Osteoblast (primary cell): Measurements from ENCODE around the gene APOA4. TPM values are rescaled to one million over a fixed set of nuclear protein-coding genes. Genes with fewer than 3 reads are reported as not detected.
A peak's percentile ranks its signal among the peaks of the same experiment; 100 is the strongest.

Experiments used
- DNase-seq: peaks from one replicate; pipeline ENCODE4 v3.0.0; 2011; ENCODE audit warnings: low spot score, mixed read lengths; ENCODE audit not compliant: insufficient read length; ENCODE audit errors: missing footprints
- H2AFZ ChIP-seq: 2 replicates; pipeline ENCODE4 v1.6.0; 2011; ENCODE audit warnings: mild to moderate bottlenecking, low read length
- H3K27ac ChIP-seq: 2 replicates; pipeline ENCODE4 v1.5.1; 2011; ENCODE audit warnings: mild to moderate bottlenecking, low read depth, low read length, moderate library complexity
- H3K27me3 ChIP-seq: 2 replicates; pipeline ENCODE4 v1.6.0; 2012; ENCODE audit warnings: mild to moderate bottlenecking, control low read depth, inconsistent platforms, low read length, moderate library complexity; ENCODE audit not compliant: insufficient read depth
- H3K36me3 ChIP-seq: 2 replicates; pipeline ENCODE4 v1.5.1; 2011; ENCODE audit warnings: mild to moderate bottlenecking, low read length, control low read depth, moderate library complexity; ENCODE audit not compliant: insufficient read depth
- H3K4me1 ChIP-seq: 2 replicates; pipeline ENCODE4 v1.5.1; 2011; ENCODE audit warnings: mild to moderate bottlenecking, low read length, control low read depth, moderate library complexity; ENCODE audit not compliant: insufficient read depth
- H3K4me2 ChIP-seq: 2 replicates; pipeline ENCODE4 v1.6.0; 2011; ENCODE audit warnings: mild to moderate bottlenecking, low read length; ENCODE audit not compliant: insufficient read depth
- H3K4me3 ChIP-seq: fragments of 200-600 bp; sonication (generic); 3 replicates; pipeline ENCODE4 v1.5.1; 2012; ENCODE audit warnings: mild to moderate bottlenecking, low read length, inconsistent platforms; ENCODE audit not compliant: insufficient read depth
- H3K79me2 ChIP-seq: 2 replicates; pipeline ENCODE4 v1.6.0; 2012; ENCODE audit warnings: mild to moderate bottlenecking, low read length, control low read depth, inconsistent platforms; ENCODE audit not compliant: insufficient read depth
- H3K9me3 ChIP-seq: 2 replicates; pipeline ENCODE4 v1.5.1; 2011; ENCODE audit warnings: low read depth, low read length, control low read depth
- H4K20me1 ChIP-seq: 2 replicates; pipeline ENCODE4 v1.6.0; 2012; ENCODE audit warnings: mild to moderate bottlenecking, low read length, control low read depth; ENCODE audit not compliant: insufficient read depth
- total RNA-seq: library from RNA; depleted of rRNA; stranded (reverse); fragments of >200 nt; gene quantifications from 2 replicates; pipeline ENCODE4 v1.2.3, GENCODE V29; 2012
- TF ChIP-seq, protein P1 (sequence below): IDR thresholded peaks from 2 replicates; pipeline ENCODE4 v1.5.1; 2011; ENCODE audit warnings: mild to moderate bottlenecking, low read depth, low read length, moderate library complexity; ENCODE audit errors: extremely low read depth

Gene APOA4
- total RNA-seq, 1 donor = not detected

DNA sequence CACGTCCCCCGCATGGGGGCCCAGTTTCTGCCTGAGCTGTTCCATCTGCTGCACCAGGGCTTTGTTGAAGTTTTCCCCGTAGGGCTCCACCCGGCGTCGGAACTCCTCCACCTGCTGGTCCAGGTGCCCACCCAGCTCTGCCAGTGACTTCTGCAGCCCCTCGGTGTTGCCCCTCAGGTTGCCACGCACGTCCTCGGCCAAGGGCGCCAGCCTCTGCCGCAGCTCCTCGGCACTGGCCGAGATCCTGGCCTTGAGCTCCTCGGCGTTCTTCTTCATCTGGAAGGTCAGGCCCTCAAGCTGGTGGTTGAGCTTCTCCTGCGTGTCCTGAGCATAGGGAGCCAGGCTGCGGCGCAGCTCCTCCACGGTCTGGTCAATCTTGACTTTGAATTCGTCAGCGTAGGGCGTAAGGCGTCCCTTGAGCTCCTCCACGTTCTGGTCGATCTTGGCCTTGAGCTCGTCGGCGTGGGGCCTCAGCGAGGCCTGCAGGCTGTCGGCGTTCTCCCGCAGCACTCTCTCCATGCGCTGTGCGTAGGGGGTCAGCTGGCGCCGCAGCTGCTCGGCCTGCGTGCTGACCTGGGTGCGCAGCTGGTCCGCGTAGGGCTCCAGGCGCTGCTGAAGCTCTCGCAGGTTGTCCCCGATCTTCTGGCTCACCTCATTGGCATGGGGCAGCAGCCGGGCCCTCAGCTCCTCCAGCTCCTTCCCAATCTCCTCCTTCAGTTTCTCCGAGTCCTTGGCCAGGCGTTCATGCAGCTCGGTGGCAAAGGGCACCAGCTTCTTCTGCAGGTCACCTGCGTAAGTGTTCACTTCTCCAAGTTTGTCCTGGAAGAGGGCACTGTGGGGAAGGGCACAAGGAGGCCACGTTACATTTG lies 1.8 kb downstream of the APOA4 start:
- H3K79me2 ChIP-seq = no peaks in the 10 kb centered on the region
- no peak for DNase-seq
- H3K4me2 ChIP-seq = no peak overlapping the region
- H3K27ac ChIP-seq = no peak overlapping the region
- TF ChIP-seq, protein P1, sequence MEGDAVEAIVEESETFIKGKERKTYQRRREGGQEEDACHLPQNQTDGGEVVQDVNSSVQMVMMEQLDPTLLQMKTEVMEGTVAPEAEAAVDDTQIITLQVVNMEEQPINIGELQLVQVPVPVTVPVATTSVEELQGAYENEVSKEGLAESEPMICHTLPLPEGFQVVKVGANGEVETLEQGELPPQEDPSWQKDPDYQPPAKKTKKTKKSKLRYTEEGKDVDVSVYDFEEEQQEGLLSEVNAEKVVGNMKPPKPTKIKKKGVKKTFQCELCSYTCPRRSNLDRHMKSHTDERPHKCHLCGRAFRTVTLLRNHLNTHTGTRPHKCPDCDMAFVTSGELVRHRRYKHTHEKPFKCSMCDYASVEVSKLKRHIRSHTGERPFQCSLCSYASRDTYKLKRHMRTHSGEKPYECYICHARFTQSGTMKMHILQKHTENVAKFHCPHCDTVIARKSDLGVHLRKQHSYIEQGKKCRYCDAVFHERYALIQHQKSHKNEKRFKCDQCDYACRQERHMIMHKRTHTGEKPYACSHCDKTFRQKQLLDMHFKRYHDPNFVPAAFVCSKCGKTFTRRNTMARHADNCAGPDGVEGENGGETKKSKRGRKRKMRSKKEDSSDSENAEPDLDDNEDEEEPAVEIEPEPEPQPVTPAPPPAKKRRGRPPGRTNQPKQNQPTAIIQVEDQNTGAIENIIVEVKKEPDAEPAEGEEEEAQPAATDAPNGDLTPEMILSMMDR = no peak
- no peaks in the 10 kb centered on the region for H3K27me3 ChIP-seq
- no peaks in the 10 kb centered on the region for H3K36me3 ChIP-seq
- H3K4me3 ChIP-seq = no peak overlapping the region
- H4K20me1 ChIP-seq = no peaks in the 10 kb centered on the region
- H3K9me3 ChIP-seq = no peaks in the 10 kb centered on the region
- no peaks in the 10 kb centered on the region for H3K4me1 ChIP-seq
- H2AFZ ChIP-seq = no peak overlapping the region

DNA sequence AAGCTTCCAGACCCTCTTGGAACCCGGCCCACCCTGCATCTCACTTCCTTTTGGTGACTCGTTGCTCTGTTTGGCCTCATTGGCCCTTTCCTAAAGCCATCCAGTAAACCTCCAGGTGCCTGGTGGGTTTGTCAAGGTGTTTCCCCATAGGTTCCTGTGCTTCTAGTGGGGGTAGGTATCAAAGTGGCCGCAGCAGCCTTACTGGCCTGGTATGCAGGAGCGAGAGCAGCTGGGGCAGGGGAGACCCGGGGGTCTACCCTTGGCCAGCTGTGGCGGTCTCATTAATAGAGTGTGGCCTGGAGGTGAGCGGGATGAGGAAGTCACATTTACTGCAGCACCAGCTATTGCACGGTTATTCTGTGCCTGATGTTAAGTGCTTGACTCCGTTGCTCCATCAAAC lies 4.1 kb downstream of the APOA4 start:
- no peaks in the 10 kb centered on the region for H3K9me3 ChIP-seq
- no peak overlapping the region for H2AFZ ChIP-seq
- H3K27me3 ChIP-seq = no peaks in the 10 kb centered on the region
- H4K20me1 ChIP-seq = no peaks in the 10 kb centered on the region
- no peak overlapping the region for H3K27ac ChIP-seq
- no peak overlapping the region for H3K4me3 ChIP-seq
- DNase-seq = no peak
- H3K4me2 ChIP-seq = no peak overlapping the region
- peaks cover 4% of the 10 kb centered on the region for H3K4me1 ChIP-seq
- TF ChIP-seq, protein P1 = no peak
- no peaks in the 10 kb centered on the region for H3K36me3 ChIP-seq
- no peaks in the 10 kb centered on the region for H3K79me2 ChIP-seq

DNA sequence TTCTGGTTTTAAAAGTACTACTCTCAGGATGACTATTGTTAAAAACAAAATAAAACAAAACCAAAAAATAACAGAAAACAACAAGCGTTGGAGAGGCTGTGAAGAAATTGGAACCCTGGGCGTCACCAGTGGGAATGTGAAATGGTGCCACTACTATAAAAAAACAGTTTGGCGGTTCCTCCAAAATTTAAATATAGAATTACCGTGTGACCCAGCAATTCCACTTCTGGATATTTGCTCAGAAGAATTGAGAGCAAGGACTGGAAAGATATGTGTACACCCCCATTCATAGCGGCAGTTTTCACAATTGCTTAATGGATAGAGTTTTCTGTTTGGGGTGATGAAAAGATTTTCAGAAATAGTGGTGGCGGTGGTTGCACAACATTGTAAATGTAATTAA lies 8.6 kb downstream of the APOA4 start:
- Histone ChIP-seq H3K4me3 (no peak overlapping the region), H3K9me3 (no peaks in the 10 kb centered on the region), H2AFZ (no peak overlapping the region), H4K20me1 (no peaks in the 10 kb centered on the region), H3K79me2 (no peaks in the 10 kb centered on the region), H3K27me3 (no peaks in the 10 kb centered on the region), H3K36me3 (no peaks in the 10 kb centered on the region), H3K27ac (peak overlapping the region; percentile 7), H3K4me1 (peaks cover 6% of the 10 kb centered on the region), H3K4me2 (no peak overlapping the region)
- DNase-seq = no peak
- TF ChIP-seq, protein P1 = no peak

DNA sequence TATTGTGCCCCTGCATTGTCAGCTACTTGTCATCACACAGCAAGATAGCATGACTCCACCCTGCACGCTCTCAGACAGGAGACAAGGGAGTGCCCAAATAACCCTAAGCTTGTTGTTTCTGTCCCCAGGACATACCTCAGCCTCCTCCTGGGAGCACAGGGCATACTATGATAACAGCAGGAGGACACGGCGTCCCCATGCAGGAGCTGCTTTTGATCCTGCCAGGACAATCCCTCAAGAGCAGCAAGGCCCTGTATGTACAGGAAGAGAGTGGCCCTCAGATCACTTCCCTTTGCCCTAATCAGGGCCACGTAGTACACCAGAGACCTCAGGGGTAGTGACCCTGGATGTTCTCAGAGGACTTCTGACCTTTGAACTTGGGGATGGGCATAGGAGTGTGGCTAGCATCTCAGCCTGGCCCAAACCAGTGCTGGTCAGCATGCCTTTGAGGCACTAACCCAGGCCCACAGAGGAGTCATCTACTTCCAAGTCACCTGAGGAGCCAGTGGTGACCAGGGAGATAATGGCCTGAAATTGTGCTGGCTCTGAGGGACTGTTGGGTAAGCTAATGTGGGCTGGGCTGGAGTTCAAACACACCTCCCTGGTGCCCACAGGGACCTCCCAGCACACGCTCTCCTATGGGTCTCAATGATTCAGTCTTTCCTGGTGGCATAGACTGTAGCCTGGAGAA lies 9.2 kb downstream of the APOA4 start:
- TF ChIP-seq, protein P1 = no peak
- H2AFZ ChIP-seq = peak overlapping the region; percentile 14
- H3K9me3 ChIP-seq = no peaks in the 10 kb centered on the region
- H3K27me3 ChIP-seq = no peaks in the 10 kb centered on the region
- H3K79me2 ChIP-seq = no peaks in the 10 kb centered on the region
- H3K36me3 ChIP-seq = no peaks in the 10 kb centered on the region
- H3K4me3 ChIP-seq = no peak overlapping the region
- DNase-seq = no peak
- no peak overlapping the region for H3K4me2 ChIP-seq
- H3K4me1 ChIP-seq = peaks cover 10% of the 10 kb centered on the region
- peak overlapping the region; percentile 52 for H3K27ac ChIP-seq
- no peaks in the 10 kb centered on the region for H4K20me1 ChIP-seq
